PC-9 (cell line): ENCODE results near the gene JMJD1C. TPM values are rescaled to one million over a fixed set of nuclear protein-coding genes. Genes with fewer than 3 reads are reported as not detected.

ENCODE experiments used
- BruUV-seq: library from RNA; stranded (reverse); fragments of 400-500 nt; replicated peaks from 2 replicates; lab custom pipeline; 2021; lab: Mats Ljungman, UMichigan
- CTCF ChIA-PET: fragments of 300-600 bp; sonication (Branson Sonifier 250); formaldehyde crosslinking; loops from one replicate; lab custom pipeline; 2022; ENCODE audit warnings: antibody characterized with exemption; lab: Charles Lee
- POLR2A ChIA-PET: fragments of 300-600 bp; sonication (Branson Sonifier 250); formaldehyde crosslinking; loops from one replicate; lab custom pipeline; 2022; ENCODE audit warnings: antibody characterized with exemption; ENCODE audit not compliant: unreplicated experiment; lab: Charles Lee
- DNase-seq, 2 experiments: peaks; one replicate each; pipeline versions ENCODE4 v3.0.0 to v3.0.0-alpha.2; 2015 to 2022; ENCODE audit warnings: mixed read lengths in 1 of 2
- H2AFZ ChIP-seq: fragments of 200-600 bp; sonication (generic); 2 replicates; pipeline ENCODE4 v1.8.1; 2017; ENCODE audit warnings: antibody characterized with exemption
- H3F3A ChIP-seq: fragments of 200-600 bp; sonication (generic); 2 replicates; pipeline ENCODE4 v1.8.1; 2017; ENCODE audit warnings: antibody characterized with exemption, mild to moderate bottlenecking, low read depth; ENCODE audit not compliant: insufficient read depth
- H3K27ac ChIP-seq: fragments of 200-600 bp; sonication (generic); 2 replicates; pipeline ENCODE4 v1.6.1; 2016; ENCODE audit warnings: mixed run types
- H3K27me3 ChIP-seq: fragments of 200-600 bp; sonication (generic); 2 replicates; pipeline ENCODE4 v1.6.1; 2016; ENCODE audit warnings: low read depth, mixed run types; ENCODE audit not compliant: insufficient read depth
- H3K36me3 ChIP-seq: fragments of 200-600 bp; sonication (generic); 2 replicates; pipeline ENCODE4 v1.6.1; 2016; ENCODE audit warnings: low read depth, mixed run types
- H3K4me1 ChIP-seq: fragments of 200-600 bp; sonication (generic); replicated peaks from 2 replicates; pipeline ENCODE4 v1.6.1; 2016; ENCODE audit warnings: mixed run types; ENCODE audit not compliant: insufficient read depth
- H3K4me2 ChIP-seq: fragments of 200-600 bp; sonication (generic); 2 replicates; pipeline ENCODE4 v1.6.1; 2017; ENCODE audit warnings: mixed run types
- H3K4me3 ChIP-seq: fragments of 200-600 bp; sonication (generic); 2 replicates; pipeline ENCODE4 v1.6.1; 2016; ENCODE audit warnings: mixed run types
- H3K79me2 ChIP-seq: fragments of 200-600 bp; sonication (generic); 2 replicates; pipeline ENCODE4 v1.6.1; 2017; ENCODE audit warnings: low read depth, mixed run types
- H3K9me2 ChIP-seq: fragments of 200-600 bp; sonication (generic); 2 replicates; pipeline ENCODE4 v1.8.1; 2017; ENCODE audit warnings: mild to moderate bottlenecking; ENCODE audit not compliant: insufficient read depth
- H3K9me3 ChIP-seq: fragments of 200-600 bp; sonication (generic); 2 replicates; pipeline ENCODE4 v1.8.1; 2016; ENCODE audit warnings: low read depth; ENCODE audit not compliant: insufficient read depth
- H4K20me1 ChIP-seq: fragments of 200-600 bp; sonication (generic); 2 replicates; pipeline ENCODE4 v1.8.1; 2017; ENCODE audit not compliant: insufficient read depth
- CTCF ChIP-seq: fragments of 200-600 bp; sonication (generic); conservative IDR thresholded peaks from 2 replicates; pipeline ENCODE4 v1.6.1; 2017; ENCODE audit warnings: mixed run types, antibody characterized with exemption, mild to moderate bottlenecking, moderate library complexity
- EZH2 ChIP-seq: fragments of 200-600 bp; sonication (generic); IDR thresholded peaks from 2 replicates; pipeline ENCODE4 v1.8.0; 2017; ENCODE audit warnings: antibody characterized with exemption, low read depth
- intact Hi-C: fragments of 100-400 bp; cut with micrococcal nuclease; formaldehyde crosslinking; loops from one replicate; pipeline ENCODE4 v1.10.0; 2022; ENCODE audit not compliant: unreplicated experiment
- total RNA-seq: library from RNA; stranded (reverse); gene quantifications from 2 replicates; pipeline ENCODE4 v1.2.3, GENCODE V29; 2021

JMJD1C gene
- total RNA-seq, 1 experiment from 2014 or later = 78.7 TPM

GRCh38 chr10:63364918-63365317 lies 100.9 kb downstream of the JMJD1C start:
- CTCF ChIA-PET = no interaction called here
- POLR2A ChIA-PET = no interaction called here
- Histone ChIP-seq H3K27me3 (no peaks in the 10 kb centered on the region), H4K20me1 (peaks cover 3% of the 10 kb centered on the region; the same call in 1 of the 2 replicates), H3K9me3 (no peaks in the 10 kb centered on the region), H3K79me2 (0 out of 2 replicates have a peak, but pooled peaks cover 5% of the 10 kb centered on the region), H3K9me2 (no peaks in the 10 kb centered on the region), H2AFZ (no peak overlapping the region), H3F3A (no peaks in the 10 kb centered on the region), H3K4me2 (no peak overlapping the region), H3K36me3 (no peaks in the 10 kb centered on the region), H3K27ac (no peak overlapping the region), H3K4me1 (no peaks in the 10 kb centered on the region), H3K4me3 (no peak overlapping the region)
- TF ChIP-seq CTCF = no peak
- no peak for TF ChIP-seq EZH2
- DNase-seq = no peak
- TSS peak; percentile 4 for BruUV-seq
- intact Hi-C loops = no loop called here

DNA sequence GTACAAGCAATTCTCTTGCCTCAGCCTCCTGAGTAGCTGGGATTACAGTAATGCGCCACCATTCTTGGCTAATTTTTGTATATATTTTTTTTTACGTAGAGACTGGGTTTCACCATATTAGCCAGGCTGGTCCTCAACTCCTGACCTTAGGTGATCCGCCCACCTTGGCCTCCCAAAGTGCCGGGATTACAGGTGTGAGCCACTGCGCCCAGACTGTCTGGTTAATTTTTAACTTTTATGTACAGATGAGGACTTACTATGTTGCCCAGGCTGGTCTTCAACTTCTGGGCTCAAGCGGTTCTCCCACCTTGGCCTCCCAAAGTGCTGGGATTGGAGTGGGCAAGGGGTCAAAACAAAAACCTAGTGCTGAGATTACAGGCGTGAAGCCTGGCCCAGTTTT lies 101.8 kb downstream of the JMJD1C start:
- DNase-seq = no peak
- Histone ChIP-seq H3K36me3 (no peaks in the 10 kb centered on the region), H4K20me1 (peaks cover 3% of the 10 kb centered on the region; the same call in 1 of the 2 replicates), H3K4me3 (no peak overlapping the region), H3K4me2 (no peak overlapping the region), H2AFZ (no peak overlapping the region), H3K79me2 (no peaks in the 10 kb centered on the region), H3K27me3 (no peaks in the 10 kb centered on the region), H3K9me2 (no peaks in the 10 kb centered on the region), H3K9me3 (no peaks in the 10 kb centered on the region), H3F3A (no peaks in the 10 kb centered on the region), H3K4me1 (no peaks in the 10 kb centered on the region), H3K27ac (no peak overlapping the region)
- no peak for TF ChIP-seq EZH2
- intact Hi-C loops = no loop called here
- CTCF ChIA-PET = no interaction called here
- POLR2A ChIA-PET = no interaction called here
- BruUV-seq = no TSS peak

DNA sequence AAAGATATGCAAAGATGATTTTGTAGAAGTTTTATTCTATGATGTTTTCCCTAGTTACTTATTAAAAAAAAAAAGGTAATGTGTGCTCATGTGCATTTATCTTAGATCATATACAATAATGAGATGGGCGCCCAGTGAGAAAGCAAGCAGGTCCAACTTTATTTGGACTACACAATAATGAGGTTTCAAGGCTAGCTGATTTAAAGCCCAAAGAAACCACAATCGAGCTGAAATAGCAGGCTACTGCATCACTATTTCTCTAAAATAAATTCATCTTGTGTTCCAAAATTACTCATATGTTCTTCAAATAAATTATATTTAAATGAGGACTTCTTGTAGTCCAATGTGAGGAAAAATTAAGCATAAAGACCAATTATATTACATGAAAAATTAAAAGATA lies 110.1 kb downstream of the JMJD1C start:
- H3K4me1 ChIP-seq = no peaks in the 10 kb centered on the region
- no peaks in the 10 kb centered on the region for H3K36me3 ChIP-seq
- POLR2A ChIA-PET = no interaction called here
- CTCF ChIA-PET = no interaction called here
- no peaks in the 10 kb centered on the region for H3F3A ChIP-seq
- intact Hi-C loops = no loop called here
- no peaks in the 10 kb centered on the region for H3K9me2 ChIP-seq
- no peaks in the 10 kb centered on the region for H3K9me3 ChIP-seq
- H2AFZ ChIP-seq = no peak overlapping the region
- no peaks in the 10 kb centered on the region for H3K27me3 ChIP-seq
- H3K4me3 ChIP-seq = no peak overlapping the region
- no peak for DNase-seq
- no TSS peak for BruUV-seq
- H3K79me2 ChIP-seq = peaks cover 14% of the 10 kb centered on the region; the same call in 1 of the 2 replicates
- TF ChIP-seq EZH2 (no peak), CTCF (no peak)
- peaks cover 4% of the 10 kb centered on the region; the same call in 1 of the 2 replicates for H4K20me1 ChIP-seq
- no peak overlapping the region for H3K4me2 ChIP-seq
- no peak overlapping the region for H3K27ac ChIP-seq

DNA sequence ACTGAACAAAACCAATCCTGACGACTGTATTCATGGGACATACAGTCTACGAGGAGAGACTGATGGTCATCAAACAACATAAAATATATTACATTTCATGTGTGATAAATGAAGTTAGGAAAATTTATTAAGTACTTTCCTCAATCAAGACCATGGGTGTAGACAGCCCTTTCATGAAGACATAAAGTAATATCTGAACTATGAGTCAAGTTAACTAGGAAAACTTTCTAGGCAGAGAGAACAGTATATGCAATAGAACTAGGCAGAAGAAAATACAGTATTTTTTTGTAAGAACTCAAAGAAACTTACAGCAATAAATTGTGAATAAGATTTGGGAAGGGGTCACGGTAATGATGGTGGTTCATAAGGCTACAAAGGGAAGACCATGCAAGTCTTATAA lies 112.8 kb downstream of the JMJD1C start:
- Histone ChIP-seq H3K4me3 (no peak overlapping the region), H3K36me3 (no peaks in the 10 kb centered on the region), H3K27me3 (no peaks in the 10 kb centered on the region), H3F3A (peaks cover 4% of the 10 kb centered on the region; the same call in 1 of the 2 replicates), H3K4me1 (no peaks in the 10 kb centered on the region), H3K9me3 (no peaks in the 10 kb centered on the region), H3K4me2 (no peak overlapping the region), H2AFZ (no peak overlapping the region), H3K9me2 (no peaks in the 10 kb centered on the region), H4K20me1 (peaks cover 4% of the 10 kb centered on the region; the same call in 1 of the 2 replicates), H3K27ac (no peak overlapping the region), H3K79me2 (peaks cover 14% of the 10 kb centered on the region; the same call in 1 of the 2 replicates)
- TF ChIP-seq EZH2 (no peak), CTCF (no peak)
- CTCF ChIA-PET = no interaction called here
- intact Hi-C loops = no loop called here
- POLR2A ChIA-PET = no interaction called here
- no TSS peak for BruUV-seq
- DNase-seq = no peak
